ENCODE data around the gene NUDT8.
"Not testable (repeated sequence)": the region's sequence is repeated elsewhere in the genome, so short reads cannot be mapped to it uniquely, and the experiment has no call there.

NUDT8 gene

GRCh38 chr11:67626970-67627369, 2.8 kb downstream of the NUDT8 start:
- in situ Hi-C loops (cut with MboI; ENCODE audit: low pct_unique_long_range_greater_than_20kb, low sequenced_read_pairs, unreplicated experiment), result no loop called here

GRCh38 chr11:67626131-67626833, 3.5 kb downstream of the NUDT8 start:
- DNase-seq (ENCODE audit: low spot score); in situ Hi-C loops (cut with MboI; ENCODE audit: low pct_unique_long_range_greater_than_20kb, low sequenced_read_pairs, unreplicated experiment): not testable (repeated sequence)

More at GRCh38 chr11:67626970-67627369, 2.8 kb downstream of the NUDT8 start:
- TF ChIP-seq CTCF (IDR thresholded peaks at IDR 0.05; ENCODE audit: extremely low read depth, insufficient read depth, missing control alignments), result no peak
- no peak for DNase-seq (ENCODE audit: low spot score)

GRCh38 chr11:67623795-67624194, 5.9 kb downstream of the NUDT8 start:
- in situ Hi-C loops (cut with MboI; ENCODE audit: low pct_unique_long_range_greater_than_20kb, low sequenced_read_pairs, unreplicated experiment); DNase-seq (ENCODE audit: low spot score): not testable (repeated sequence)

- in situ Hi-C loops (cut with MboI; ENCODE audit: low pct_unique_long_range_greater_than_20kb, low sequenced_read_pairs, unreplicated experiment); DNase-seq (ENCODE audit: low spot score): not testable (repeated sequence)
Observed at GRCh38 chr11:67622905-67623304, 6.8 kb downstream of the NUDT8 start.

GRCh38 chr11:67621928-67622327, 7.8 kb downstream of the NUDT8 start:
- DNase-seq (ENCODE audit: low spot score); in situ Hi-C loops (cut with MboI; ENCODE audit: low pct_unique_long_range_greater_than_20kb, low sequenced_read_pairs, unreplicated experiment): not testable (repeated sequence)

- in situ Hi-C loops (cut with MboI; ENCODE audit: low pct_unique_long_range_greater_than_20kb, low sequenced_read_pairs, unreplicated experiment); DNase-seq (ENCODE audit: low spot score): not testable (repeated sequence)
Observed at GRCh38 chr11:67620621-67621020, 9.1 kb downstream of the NUDT8 start.

- in situ Hi-C loops (cut with MboI; ENCODE audit: low pct_unique_long_range_greater_than_20kb, low sequenced_read_pairs, unreplicated experiment); DNase-seq (ENCODE audit: low spot score): not testable (repeated sequence)
Observed at GRCh38 chr11:67619683-67620618, 9.8 kb downstream of the NUDT8 start.

- DNase-seq (ENCODE audit: low spot score); in situ Hi-C loops (cut with MboI; ENCODE audit: low pct_unique_long_range_greater_than_20kb, low sequenced_read_pairs, unreplicated experiment): not testable (repeated sequence)
Observed at GRCh38 chr11:67618901-67619659, 10.7 kb downstream of the NUDT8 start.

GRCh38 chr11:67617243-67617953, 12.3 kb downstream of the NUDT8 start:
- no peak for TF ChIP-seq CTCF (IDR thresholded peaks at IDR 0.05; ENCODE audit: extremely low read depth, insufficient read depth, missing control alignments)
- no peak for DNase-seq (ENCODE audit: low spot score)
- in situ Hi-C loops (cut with MboI; ENCODE audit: low pct_unique_long_range_greater_than_20kb, low sequenced_read_pairs, unreplicated experiment), result no loop called here
